Mononuclear cell (primary cell): Measurements from ENCODE around the gene FKBP5. TPM values are rescaled to one million over a fixed set of nuclear protein-coding genes. Genes with fewer than 3 reads are reported as not detected.
"Not testable (repeated sequence)": the region's sequence is repeated elsewhere in the genome, so short reads cannot be mapped to it uniquely, and the experiment has no call there.

ENCODE experiments used
- H3K27me3 ChIP-seq: 2 replicates; pipeline ENCODE4 v1.6.0; 2011; ENCODE audit warnings: low read length, control low read depth; ENCODE audit not compliant: insufficient read depth
- H3K4me1 ChIP-seq: 2 replicates; pipeline ENCODE4 v1.5.1; 2011; ENCODE audit warnings: mild to moderate bottlenecking, low read length, control low read depth; ENCODE audit not compliant: insufficient read depth
- H3K4me3 ChIP-seq: 2 replicates; pipeline ENCODE4 v1.5.1; 2011; ENCODE audit warnings: mild to moderate bottlenecking, low read length, moderate library complexity
- H3K9me3 ChIP-seq: 2 replicates; pipeline ENCODE4 v1.5.1; 2011; ENCODE audit warnings: low read depth, mild to moderate bottlenecking, control low read depth, low read length
- total RNA-seq: library from RNA; depleted of rRNA; stranded (reverse); fragments of >200 nt; gene quantifications from one replicate; pipeline ENCODE4 v1.2.3, GENCODE V29; 2012

FKBP5 gene
- total RNA-seq, 1 donor = 20.1 TPM

GRCh38 chr6:35713006-35713767, 24.5 kb upstream of the FKBP5 start:
- Histone ChIP-seq H3K27me3 (no peaks in the 10 kb centered on the region), H3K4me1 (peaks cover 12% of the 10 kb centered on the region), H3K9me3 (no peaks in the 10 kb centered on the region), H3K4me3 (no peak overlapping the region)

- H3K4me3 ChIP-seq = no peak overlapping the region
- no peaks in the 10 kb centered on the region for H3K27me3 ChIP-seq
- peaks cover 6% of the 10 kb centered on the region for H3K4me1 ChIP-seq
- no peaks in the 10 kb centered on the region for H3K9me3 ChIP-seq
Observed at GRCh38 chr6:35711731-35712130, 23.0 kb upstream of the FKBP5 start.

GRCh38 chr6:35710241-35710847, 21.6 kb upstream of the FKBP5 start:
- Histone ChIP-seq H3K9me3 (no peaks in the 10 kb centered on the region), H3K27me3 (no peaks in the 10 kb centered on the region), H3K4me3 (no peak overlapping the region), H3K4me1 (peaks cover 14% of the 10 kb centered on the region)

- no peak overlapping the region for H3K4me3 ChIP-seq
- H3K27me3 ChIP-seq = no peaks in the 10 kb centered on the region
- H3K9me3 ChIP-seq = no peaks in the 10 kb centered on the region
- H3K4me1 ChIP-seq = peaks cover 14% of the 10 kb centered on the region
Observed at GRCh38 chr6:35708585-35708984, 19.9 kb upstream of the FKBP5 start.

GRCh38 chr6:35707714-35708407, 19.1 kb upstream of the FKBP5 start:
- Histone ChIP-seq H3K4me3 (no peak overlapping the region), H3K9me3 (no peaks in the 10 kb centered on the region), H3K27me3 (no peaks in the 10 kb centered on the region), H3K4me1 (peaks cover 7% of the 10 kb centered on the region)

GRCh38 chr6:35706468-35706867, 17.8 kb upstream of the FKBP5 start:
- H3K9me3 ChIP-seq = no peaks in the 10 kb centered on the region

GRCh38 chr6:35703554-35703953, 14.8 kb upstream of the FKBP5 start:
- H3K9me3 ChIP-seq = no peaks in the 10 kb centered on the region
- no peaks in the 10 kb centered on the region for H3K27me3 ChIP-seq
- H3K4me3 ChIP-seq = no peak overlapping the region
- peaks cover 7% of the 10 kb centered on the region for H3K4me1 ChIP-seq

More at GRCh38 chr6:35706468-35706867, 17.8 kb upstream of the FKBP5 start:
- Histone ChIP-seq H3K27me3 (no peaks in the 10 kb centered on the region), H3K4me1 (peaks cover 7% of the 10 kb centered on the region), H3K4me3 (no peak overlapping the region)

- H3K27me3 ChIP-seq = no peaks in the 10 kb centered on the region
- no peaks in the 10 kb centered on the region for H3K9me3 ChIP-seq
- H3K4me3 ChIP-seq = no peak overlapping the region
- no peaks in the 10 kb centered on the region for H3K4me1 ChIP-seq
Observed at GRCh38 chr6:35698858-35699257, 10.1 kb upstream of the FKBP5 start.

GRCh38 chr6:35698430-35698829, 9.7 kb upstream of the FKBP5 start:
- H3K4me3 ChIP-seq, H3K27me3 ChIP-seq, H3K4me1 ChIP-seq, H3K9me3 ChIP-seq: not testable (repeated sequence)

GRCh38 chr6:35694462-35694861, 5.7 kb upstream of the FKBP5 start:
- H3K4me1 ChIP-seq = peaks cover 24% of the 10 kb centered on the region
- no peaks in the 10 kb centered on the region for H3K9me3 ChIP-seq
- no peaks in the 10 kb centered on the region for H3K27me3 ChIP-seq
- H3K4me3 ChIP-seq = no peak overlapping the region

- no peak overlapping the region for H3K4me3 ChIP-seq
- H3K4me1 ChIP-seq = peaks cover 29% of the 10 kb centered on the region
- no peaks in the 10 kb centered on the region for H3K9me3 ChIP-seq
- H3K27me3 ChIP-seq = no peaks in the 10 kb centered on the region
Observed at GRCh38 chr6:35691027-35691824, 2.5 kb upstream of the FKBP5 start.

GRCh38 chr6:35690484-35690883, 1.8 kb upstream of the FKBP5 start:
- Histone ChIP-seq H3K4me3 (no peak overlapping the region), H3K9me3 (no peaks in the 10 kb centered on the region), H3K4me1 (peaks cover 32% of the 10 kb centered on the region), H3K27me3 (no peaks in the 10 kb centered on the region)

GRCh38 chr6:35690006-35690405, 1.3 kb upstream of the FKBP5 start:
- H3K4me1 ChIP-seq = peaks cover 33% of the 10 kb centered on the region
- H3K27me3 ChIP-seq, H3K4me3 ChIP-seq, H3K9me3 ChIP-seq: not testable (repeated sequence)

- Histone ChIP-seq H3K4me3 (peak overlapping the region; percentile 68), H3K4me1 (peaks cover 41% of the 10 kb centered on the region), H3K27me3 (no peaks in the 10 kb centered on the region), H3K9me3 (no peaks in the 10 kb centered on the region)
Observed at GRCh38 chr6:35687658-35688604, 784 bp downstream of the FKBP5 start.
